ENCODE results near the gene PLD3. TPM values are rescaled to one million over a fixed set of nuclear protein-coding genes. Genes with fewer than 3 reads are reported as not detected.
"Not testable (repeated sequence)": the region's sequence is repeated elsewhere in the genome, so short reads cannot be mapped to it uniquely, and the experiment has no call there.

The PLD3 gene
- total RNA-seq, 1 experiment from 2014 or later = 352 TPM

- Histone ChIP-seq H3K36me3 (replicated peaks; ENCODE audit: control insufficient read depth, insufficient read depth, low read length) (peaks cover 12% of the 10 kb centered on the region), H3K4me3 (ENCODE audit: insufficient read depth, low read depth, low read length) (peak overlapping the region; percentile 42), H3K27me3 (ENCODE audit: control insufficient read depth, insufficient read depth, low read length) (no peaks in the 10 kb centered on the region)
- peak; percentile 99 for DNase-seq
These were observed 17.3 kb downstream of the PLD3 start for GRCh38 chr19:40365613-40366401.

- Histone ChIP-seq H3K36me3 (replicated peaks; ENCODE audit: control insufficient read depth, insufficient read depth, low read length) (peaks cover 18% of the 10 kb centered on the region), H3K4me3 (ENCODE audit: insufficient read depth, low read depth, low read length) (peak overlapping the region; percentile 42), H3K27me3 (ENCODE audit: control insufficient read depth, insufficient read depth, low read length) (no peaks in the 10 kb centered on the region)
- DNase-seq = peak; percentile 95
These were observed 18.4 kb downstream of the PLD3 start for GRCh38 chr19:40366697-40367561.

GRCh38 chr19:40367577-40368434 is 19.3 kb downstream of the PLD3 start:
- no peak overlapping the region for H3K4me3 ChIP-seq (ENCODE audit: insufficient read depth, low read depth, low read length)
- H3K27me3 ChIP-seq (ENCODE audit: control insufficient read depth, insufficient read depth, low read length) = no peaks in the 10 kb centered on the region
- peaks cover 23% of the 10 kb centered on the region for H3K36me3 ChIP-seq (replicated peaks; ENCODE audit: control insufficient read depth, insufficient read depth, low read length)
- peak; percentile 60 for DNase-seq

GRCh38 chr19:40369797-40370196 is 21.3 kb downstream of the PLD3 start:
- Histone ChIP-seq H3K4me3 (ENCODE audit: insufficient read depth, low read depth, low read length) (no peak overlapping the region), H3K36me3 (replicated peaks; ENCODE audit: control insufficient read depth, insufficient read depth, low read length) (peaks cover 26% of the 10 kb centered on the region), H3K27me3 (ENCODE audit: control insufficient read depth, insufficient read depth, low read length) (no peaks in the 10 kb centered on the region)
- no peak for DNase-seq

- H3K36me3 ChIP-seq (replicated peaks; ENCODE audit: control insufficient read depth, insufficient read depth, low read length) = peaks cover 26% of the 10 kb centered on the region
- H3K4me3 ChIP-seq (ENCODE audit: insufficient read depth, low read depth, low read length); DNase-seq; H3K27me3 ChIP-seq (ENCODE audit: control insufficient read depth, insufficient read depth, low read length): not testable (repeated sequence)
These were observed 21.8 kb downstream of the PLD3 start for GRCh38 chr19:40370253-40370652.

- H3K27me3 ChIP-seq (ENCODE audit: control insufficient read depth, insufficient read depth, low read length) = no peaks in the 10 kb centered on the region
- no peak overlapping the region for H3K4me3 ChIP-seq (ENCODE audit: insufficient read depth, low read depth, low read length)
- peaks cover 26% of the 10 kb centered on the region for H3K36me3 ChIP-seq (replicated peaks; ENCODE audit: control insufficient read depth, insufficient read depth, low read length)
- DNase-seq = no peak
These were observed 22.7 kb downstream of the PLD3 start for GRCh38 chr19:40370997-40371801.

- no peak overlapping the region for H3K4me3 ChIP-seq (ENCODE audit: insufficient read depth, low read depth, low read length)
- DNase-seq = no peak
- peaks cover 26% of the 10 kb centered on the region for H3K36me3 ChIP-seq (replicated peaks; ENCODE audit: control insufficient read depth, insufficient read depth, low read length)
- no peaks in the 10 kb centered on the region for H3K27me3 ChIP-seq (ENCODE audit: control insufficient read depth, insufficient read depth, low read length)
These were observed 23.3 kb downstream of the PLD3 start for GRCh38 chr19:40371802-40372122.

GRCh38 chr19:40374084-40374483 is 25.6 kb downstream of the PLD3 start:
- peaks cover 22% of the 10 kb centered on the region for H3K36me3 ChIP-seq (replicated peaks; ENCODE audit: control insufficient read depth, insufficient read depth, low read length)

GRCh38 chr19:40376286-40376862 is 27.9 kb downstream of the PLD3 start:
- no peak overlapping the region for H3K4me3 ChIP-seq (ENCODE audit: insufficient read depth, low read depth, low read length)
- DNase-seq = peak; percentile 47
- peaks cover 15% of the 10 kb centered on the region for H3K36me3 ChIP-seq (replicated peaks; ENCODE audit: control insufficient read depth, insufficient read depth, low read length)
- H3K27me3 ChIP-seq (ENCODE audit: control insufficient read depth, insufficient read depth, low read length) = no peaks in the 10 kb centered on the region

More at GRCh38 chr19:40374084-40374483, 25.6 kb downstream of the PLD3 start:
- no peak overlapping the region for H3K4me3 ChIP-seq (ENCODE audit: insufficient read depth, low read depth, low read length)
- peak; percentile 25 for DNase-seq
- no peaks in the 10 kb centered on the region for H3K27me3 ChIP-seq (ENCODE audit: control insufficient read depth, insufficient read depth, low read length)

- Histone ChIP-seq H3K4me3 (ENCODE audit: insufficient read depth, low read depth, low read length) (no peak overlapping the region), H3K27me3 (ENCODE audit: control insufficient read depth, insufficient read depth, low read length) (no peaks in the 10 kb centered on the region), H3K36me3 (replicated peaks; ENCODE audit: control insufficient read depth, insufficient read depth, low read length) (peaks cover 6% of the 10 kb centered on the region)
- DNase-seq = peak; percentile 59
These were observed 29.4 kb downstream of the PLD3 start for GRCh38 chr19:40377876-40378385.

- peak; percentile 24 for DNase-seq
- Histone ChIP-seq H3K36me3 (replicated peaks; ENCODE audit: control insufficient read depth, insufficient read depth, low read length) (peaks cover 4% of the 10 kb centered on the region), H3K4me3 (ENCODE audit: insufficient read depth, low read depth, low read length) (no peak overlapping the region), H3K27me3 (ENCODE audit: control insufficient read depth, insufficient read depth, low read length) (no peaks in the 10 kb centered on the region)
These were observed 30.0 kb downstream of the PLD3 start for GRCh38 chr19:40378509-40378908.

- peak; percentile 49 for DNase-seq
- Histone ChIP-seq H3K4me3 (ENCODE audit: insufficient read depth, low read depth, low read length) (no peak overlapping the region), H3K36me3 (replicated peaks; ENCODE audit: control insufficient read depth, insufficient read depth, low read length) (peaks cover 4% of the 10 kb centered on the region), H3K27me3 (ENCODE audit: control insufficient read depth, insufficient read depth, low read length) (no peaks in the 10 kb centered on the region)
These were observed 31.1 kb downstream of the PLD3 start for GRCh38 chr19:40379446-40380198.

Measured in H7 (cell line).